Upper lobe of left lung (tissue), 4 donors: ENCODE measurements around the gene GPC5.

Experiments
- CTCF ChIP-seq, 6 experiments: fragments of 450-650 bp in 4 of 6; fragments of 200-600 bp in 2 of 6; sonication (generic) in 2 of 6; IDR thresholded peaks; one replicate each; pipeline ENCODE4 v1.5.1; 2016 to 2019; ENCODE audit warnings: antibody characterized with exemption in 6 of 6
- EP300 ChIP-seq, 4 donors: sonication (generic); formaldehyde crosslinking; IDR thresholded peaks; one replicate each; pipeline ENCODE4 v1.5.1; 2017; ENCODE audit warnings: antibody characterized with exemption in 4 of 4, control low read depth in 2 of 4
- POLR2AphosphoS5 ChIP-seq, 2 donors: sonication (generic); formaldehyde crosslinking; IDR thresholded peaks; one replicate each; pipeline ENCODE4 v1.5.1; 2017; ENCODE audit warnings: antibody characterized with exemption in 2 of 2

- TF ChIP-seq CTCF (IDR thresholded peaks at IDR 0.05) (no peak), EP300 (IDR thresholded peaks at IDR 0.05) (no peak), POLR2AphosphoS5 (IDR thresholded peaks at IDR 0.05) (no peak)
These were observed 909.3 kb downstream of the GPC5 start for GRCh38 chr13:92307752-92308151.
